Measurements from ENCODE around the gene TBXAS1.

The TBXAS1 gene

DNA sequence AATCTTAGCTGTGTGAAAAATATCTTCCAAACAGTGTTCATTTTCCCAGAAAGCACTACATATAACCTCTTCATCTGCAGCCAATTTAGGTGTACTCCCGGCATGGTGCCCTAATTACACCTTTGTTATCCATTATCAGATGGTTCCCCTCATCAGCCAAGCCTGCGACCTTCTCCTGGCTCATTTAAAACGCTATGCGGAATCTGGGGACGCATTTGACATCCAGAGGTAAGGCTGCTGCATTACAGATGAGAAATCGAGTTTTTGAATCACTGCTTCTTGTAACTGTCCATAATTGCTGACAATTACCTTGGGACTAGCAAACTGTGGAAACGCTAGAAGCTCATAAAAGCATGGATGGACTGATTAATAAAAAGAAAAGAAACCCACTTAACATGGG lies 124.2 kb downstream of the TBXAS1 start:
- DNase-seq = no peak
- in situ Hi-C loops (cut with HindIII; ENCODE audit: low pct_ligation_motif_present, low pct_unique_long_range_greater_than_20kb, low sequenced_read_pairs) = no loop called here

DNA sequence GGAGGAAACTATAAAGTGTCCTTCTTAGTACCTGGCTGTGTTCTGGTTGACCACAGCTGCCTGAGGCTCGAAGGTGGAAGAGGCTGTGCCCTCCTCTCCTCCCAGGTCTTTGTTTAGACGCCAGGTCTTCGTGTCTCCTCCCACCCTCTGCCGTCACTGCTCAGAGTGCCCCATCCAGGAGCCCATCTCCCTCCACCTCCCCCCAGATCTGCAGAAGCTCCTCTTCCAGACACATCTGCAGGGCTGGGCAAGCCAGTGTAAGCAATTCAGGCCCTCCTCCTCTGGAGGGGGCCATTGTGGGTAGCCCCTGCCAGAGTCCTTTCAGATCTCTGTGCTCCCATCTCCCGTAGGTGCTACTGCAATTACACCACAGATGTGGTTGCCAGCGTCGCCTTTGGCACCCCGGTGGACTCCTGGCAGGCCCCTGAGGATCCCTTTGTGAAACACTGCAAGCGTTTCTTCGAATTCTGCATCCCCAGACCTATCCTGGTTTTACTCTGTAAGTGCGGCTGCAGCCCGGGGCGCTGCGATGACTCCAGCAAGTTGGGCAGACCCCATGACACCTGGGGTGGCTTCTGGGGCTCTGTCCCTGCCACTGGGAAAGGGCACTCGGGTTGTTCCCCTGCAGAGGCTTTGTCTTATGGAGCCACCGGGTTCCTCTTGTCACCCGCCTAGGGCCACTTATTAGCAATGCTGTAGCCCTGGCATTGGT lies 126.2 kb downstream of the TBXAS1 start:
- in situ Hi-C loops (cut with HindIII; ENCODE audit: low pct_ligation_motif_present, low pct_unique_long_range_greater_than_20kb, low sequenced_read_pairs) = no loop called here

DNA sequence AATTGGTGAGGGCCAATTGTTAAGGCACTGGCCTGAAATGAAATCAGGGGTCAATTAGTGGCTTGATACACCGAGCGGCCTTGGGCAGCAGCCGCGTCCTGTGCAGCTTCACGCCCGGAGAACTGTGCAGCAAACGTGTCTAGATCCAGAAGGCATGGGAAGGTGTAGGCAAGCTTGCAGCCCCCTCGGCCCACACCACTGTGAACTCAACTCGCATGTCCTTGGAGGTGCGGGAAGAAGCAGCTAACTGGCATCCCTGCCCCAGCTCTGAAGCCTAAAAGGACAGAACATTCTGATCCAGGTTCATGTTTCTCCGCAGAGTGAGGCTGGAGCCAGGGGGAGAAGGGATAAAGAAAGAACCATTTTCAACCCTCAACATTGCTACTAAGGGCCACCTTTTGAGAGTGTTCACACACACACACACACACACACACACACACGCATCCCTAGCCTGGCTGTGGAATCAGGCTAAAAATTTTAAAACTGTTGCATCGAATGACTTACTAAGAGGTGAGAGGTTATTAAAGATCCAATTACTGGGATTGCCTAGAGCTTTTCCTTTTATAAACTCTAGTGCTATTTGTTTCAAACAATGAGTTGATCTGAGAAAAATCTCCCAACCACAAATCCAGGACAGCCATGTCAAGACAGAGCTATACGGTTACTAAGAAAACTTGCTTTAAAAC lies 129.7 kb downstream of the TBXAS1 start:
- no peak for DNase-seq
- in situ Hi-C loops (cut with HindIII; ENCODE audit: low pct_ligation_motif_present, low pct_unique_long_range_greater_than_20kb, low sequenced_read_pairs) = no loop called here

More for the DNA sequence above, 126.2 kb downstream of the TBXAS1 start:
- no peak for DNase-seq

DNA sequence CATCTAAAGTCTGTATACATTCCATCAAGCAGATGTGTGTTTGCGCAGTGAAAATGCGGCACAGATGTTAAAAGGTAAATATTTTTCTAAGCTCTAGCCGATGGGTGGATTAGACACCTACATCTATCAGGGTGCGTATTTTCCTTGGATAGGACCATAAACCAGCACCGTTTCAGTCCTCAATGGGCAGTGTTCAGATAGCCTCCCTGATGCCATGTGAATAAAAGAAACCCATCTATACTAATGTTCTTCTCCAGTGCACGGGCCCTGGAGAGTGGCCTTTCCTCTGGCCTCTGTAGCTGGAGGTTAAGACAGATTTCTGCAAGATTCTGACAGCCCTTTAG lies 130.2 kb downstream of the TBXAS1 start:
- in situ Hi-C loops (cut with HindIII; ENCODE audit: low pct_ligation_motif_present, low pct_unique_long_range_greater_than_20kb, low sequenced_read_pairs) = no loop called here
- DNase-seq = no peak

DNA sequence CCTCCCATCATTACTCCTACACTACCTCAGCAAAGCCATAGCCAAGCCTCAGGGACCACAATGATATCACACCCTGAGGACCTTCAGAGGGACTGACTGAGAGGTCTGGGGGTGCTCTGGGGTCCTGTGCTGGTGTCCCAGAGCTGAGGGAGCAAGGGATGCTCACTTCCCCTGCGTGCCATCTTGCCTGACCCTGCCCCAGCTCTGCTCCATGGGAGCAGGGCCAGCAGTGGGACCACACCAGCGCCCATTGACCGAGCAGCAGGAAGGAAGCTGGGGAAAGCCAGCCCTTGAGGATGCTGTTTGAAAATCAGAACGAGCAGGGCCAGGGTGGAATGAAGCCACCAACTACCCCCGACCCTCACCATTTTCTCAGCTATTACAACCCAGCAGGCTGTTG lies 130.7 kb downstream of the TBXAS1 start:
- no peak for DNase-seq

DNA sequence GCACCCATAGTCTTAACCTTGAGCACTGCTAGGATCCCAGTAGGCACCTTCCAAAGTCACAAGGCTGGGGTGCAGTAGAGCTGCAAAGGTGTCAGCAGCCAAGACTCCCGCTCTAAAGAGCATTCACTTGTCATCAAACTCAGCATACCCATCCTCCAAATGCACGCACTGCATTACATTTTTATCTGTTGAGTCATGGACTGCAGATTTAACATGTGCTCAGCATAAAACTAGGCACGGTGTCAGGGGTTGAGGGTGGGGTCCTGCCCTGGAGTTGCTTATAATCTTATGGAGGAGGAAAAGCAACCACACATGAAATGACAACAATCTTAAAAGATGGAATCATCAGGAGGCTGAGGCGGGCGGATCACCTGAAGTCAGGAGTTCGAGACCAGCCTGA lies 131.1 kb downstream of the TBXAS1 start:
- in situ Hi-C loops (cut with HindIII; ENCODE audit: low pct_ligation_motif_present, low pct_unique_long_range_greater_than_20kb, low sequenced_read_pairs) = no loop called here
- no peak for DNase-seq

More for the DNA sequence above, 130.7 kb downstream of the TBXAS1 start:
- in situ Hi-C loops (cut with HindIII; ENCODE audit: low pct_ligation_motif_present, low pct_unique_long_range_greater_than_20kb, low sequenced_read_pairs) = no loop called here

DNA sequence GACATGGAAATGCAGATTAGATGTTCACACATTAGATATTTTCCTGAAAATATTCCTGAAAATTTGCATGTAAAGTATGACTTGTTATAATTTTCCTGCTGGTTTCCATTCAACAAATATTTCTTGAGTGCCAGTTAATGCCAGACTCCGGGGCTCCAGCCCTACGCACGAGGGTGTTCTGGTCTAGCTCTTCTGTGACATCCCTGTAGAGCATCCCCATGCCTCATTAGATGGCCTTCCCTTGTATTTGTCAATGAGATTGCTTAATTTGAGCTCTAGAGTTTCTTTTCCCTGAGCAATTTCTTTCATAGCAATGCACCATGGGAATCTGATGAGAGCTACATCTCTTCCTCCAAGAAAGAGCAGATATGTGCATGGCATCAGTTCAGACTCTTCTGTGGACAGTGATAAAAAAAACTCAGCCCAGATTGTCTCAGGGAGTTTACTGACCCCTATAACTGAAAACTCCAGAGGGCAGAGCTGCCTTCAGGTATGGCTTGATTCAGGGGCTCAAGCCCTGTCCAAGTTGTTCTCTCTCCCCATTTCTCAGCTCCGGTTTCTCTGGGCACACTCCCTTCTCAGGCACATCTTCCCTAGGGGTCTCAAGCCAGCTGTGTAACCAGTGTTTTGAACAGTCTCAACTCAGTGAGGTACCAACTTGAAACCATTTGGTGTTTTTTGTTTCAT lies 137.0 kb downstream of the TBXAS1 start:
- in situ Hi-C loops (cut with HindIII; ENCODE audit: low pct_ligation_motif_present, low pct_unique_long_range_greater_than_20kb, low sequenced_read_pairs) = no loop called here
- DNase-seq = no peak

DNA sequence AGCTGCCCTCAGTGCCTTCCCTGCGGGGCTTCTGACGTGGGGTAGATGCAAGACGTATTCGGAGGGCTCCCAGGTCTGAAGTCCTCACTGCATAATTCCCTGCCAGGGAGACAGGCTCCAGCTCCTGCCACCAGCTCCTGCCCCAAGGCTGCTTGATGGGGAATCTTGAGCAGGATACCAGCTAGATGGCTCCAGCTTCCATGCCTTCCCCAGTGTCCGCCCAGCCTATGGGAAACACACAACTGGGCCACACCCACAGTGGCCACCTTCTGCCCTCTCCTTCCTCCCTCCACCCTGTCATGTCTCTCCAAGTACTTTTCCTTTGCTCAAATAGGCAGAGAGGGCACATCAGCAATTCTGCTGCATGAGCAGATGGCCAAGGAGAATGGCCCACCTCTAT lies 137.9 kb downstream of the TBXAS1 start:
- no peak for DNase-seq
- in situ Hi-C loops (cut with HindIII; ENCODE audit: low pct_ligation_motif_present, low pct_unique_long_range_greater_than_20kb, low sequenced_read_pairs) = no loop called here

DNA sequence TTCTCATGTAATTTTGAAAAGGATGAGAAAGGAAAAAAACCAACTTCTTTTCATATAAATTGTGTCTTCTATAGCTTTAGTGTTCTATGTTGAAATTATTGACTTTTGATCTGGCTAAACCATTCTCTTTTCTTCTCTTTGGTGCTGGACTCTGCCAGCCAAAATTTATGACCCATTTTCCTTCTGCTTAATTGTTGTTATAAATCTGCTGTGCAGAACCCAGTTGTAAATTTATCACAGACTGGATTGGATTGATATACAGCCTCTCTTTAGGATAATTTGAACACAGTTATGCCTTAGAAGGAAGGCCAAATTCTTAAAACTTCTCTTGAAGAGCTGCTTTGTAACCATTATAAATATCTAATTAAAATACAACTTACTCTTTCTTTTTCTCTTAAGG lies 139.9 kb downstream of the TBXAS1 start:
- DNase-seq = no peak
- in situ Hi-C loops (cut with HindIII; ENCODE audit: low pct_ligation_motif_present, low pct_unique_long_range_greater_than_20kb, low sequenced_read_pairs) = no loop called here

DNA sequence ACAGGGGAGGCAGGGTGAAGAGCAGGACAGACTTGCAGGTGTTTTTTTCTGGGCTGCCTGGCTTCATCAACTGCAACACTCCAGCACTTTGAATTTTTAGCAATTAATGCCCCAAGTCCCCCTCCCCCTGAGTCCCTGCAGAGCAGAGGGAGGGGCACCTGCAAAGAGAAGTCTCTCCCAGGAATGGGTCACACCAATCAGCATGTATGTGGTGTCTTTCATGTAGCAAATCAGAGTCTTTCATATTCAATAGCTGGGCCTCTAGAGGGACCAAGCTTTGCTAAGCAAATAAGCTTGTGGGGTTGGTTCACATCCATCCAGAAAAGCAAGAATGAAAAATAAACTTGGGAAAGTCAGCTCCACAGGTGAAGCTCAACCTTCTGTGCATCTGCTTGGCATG lies 143.0 kb downstream of the TBXAS1 start:
- in situ Hi-C loops (cut with HindIII; ENCODE audit: low pct_ligation_motif_present, low pct_unique_long_range_greater_than_20kb, low sequenced_read_pairs) = no loop called here
- DNase-seq = no peak

DNA sequence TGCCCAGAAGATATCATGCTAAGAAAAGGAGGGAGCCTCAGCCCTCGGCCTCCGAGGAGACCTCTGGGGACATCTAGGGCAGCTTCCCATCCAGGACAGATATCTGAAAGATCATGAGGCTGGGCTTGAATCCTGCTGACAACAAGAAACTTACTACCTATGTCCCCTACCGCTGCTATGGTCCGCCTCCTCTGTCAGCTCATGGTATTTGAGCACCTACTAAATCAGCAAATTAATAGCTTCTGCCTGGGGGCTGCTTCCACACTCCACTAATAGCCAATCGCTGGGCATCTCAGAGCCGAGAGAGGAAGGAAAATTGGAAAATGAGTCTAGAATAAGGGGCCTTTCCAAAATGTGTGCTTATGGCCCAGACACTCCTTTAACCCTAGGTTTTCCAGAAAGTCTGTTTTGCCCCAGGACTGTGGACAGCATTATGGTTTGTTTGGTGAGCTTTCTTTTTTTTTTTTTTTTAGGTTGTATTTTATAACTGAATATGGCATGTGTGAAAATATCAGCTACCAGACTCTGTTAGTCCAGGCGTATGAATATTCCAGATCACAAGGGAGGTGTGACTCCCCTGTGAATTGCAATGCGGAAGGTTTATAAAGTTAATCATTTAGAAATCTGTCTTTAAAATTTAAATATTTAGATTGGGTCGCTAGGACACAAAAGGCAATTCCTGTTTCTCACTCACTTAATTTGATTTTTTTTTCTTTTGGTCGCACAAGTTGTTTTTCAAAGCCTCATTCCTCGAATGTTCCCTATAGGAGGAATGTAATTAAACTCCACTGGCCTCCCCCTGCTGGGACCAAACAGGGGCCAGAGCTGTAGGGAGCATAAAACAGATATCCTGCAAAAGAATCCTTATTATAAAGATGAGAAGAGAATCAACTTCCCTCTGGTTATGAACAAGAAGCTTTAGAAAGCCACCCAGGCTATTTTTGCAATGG lies 144.3 kb downstream of the TBXAS1 start:
- in situ Hi-C loops (cut with HindIII; ENCODE audit: low pct_ligation_motif_present, low pct_unique_long_range_greater_than_20kb, low sequenced_read_pairs) = no loop called here
- no peak for DNase-seq

DNA sequence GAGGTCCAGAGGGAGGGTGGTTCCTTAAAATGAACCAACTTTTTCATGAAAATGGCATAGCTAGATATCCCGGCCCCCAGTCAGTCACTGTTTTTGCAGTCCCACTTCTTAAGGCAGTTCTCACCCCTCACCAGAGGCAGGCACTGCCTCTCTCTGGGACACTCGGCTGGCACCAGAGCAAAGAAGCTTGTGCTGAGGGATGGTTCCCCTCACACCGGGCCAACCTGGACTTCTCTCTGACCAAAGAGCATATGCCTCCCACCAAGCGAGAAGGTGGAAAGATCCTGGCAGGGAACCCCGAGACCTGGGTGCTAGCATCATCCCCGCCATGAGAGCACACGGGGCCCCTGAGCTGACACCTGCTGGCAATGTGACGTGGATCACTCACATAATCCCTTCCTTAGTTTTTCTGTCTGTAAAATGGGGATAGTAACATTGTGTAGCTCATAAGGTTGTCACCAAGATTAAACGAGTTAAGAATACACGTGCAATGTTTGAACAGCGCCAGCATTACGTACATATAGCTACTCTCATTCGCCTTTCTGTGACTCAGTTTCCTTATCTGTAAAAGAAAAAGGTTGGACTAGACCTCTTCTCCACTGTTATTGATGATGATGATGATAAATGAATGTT lies 145.2 kb downstream of the TBXAS1 start:
- in situ Hi-C loops (cut with HindIII; ENCODE audit: low pct_ligation_motif_present, low pct_unique_long_range_greater_than_20kb, low sequenced_read_pairs) = no loop called here
- DNase-seq = no peak

DNA sequence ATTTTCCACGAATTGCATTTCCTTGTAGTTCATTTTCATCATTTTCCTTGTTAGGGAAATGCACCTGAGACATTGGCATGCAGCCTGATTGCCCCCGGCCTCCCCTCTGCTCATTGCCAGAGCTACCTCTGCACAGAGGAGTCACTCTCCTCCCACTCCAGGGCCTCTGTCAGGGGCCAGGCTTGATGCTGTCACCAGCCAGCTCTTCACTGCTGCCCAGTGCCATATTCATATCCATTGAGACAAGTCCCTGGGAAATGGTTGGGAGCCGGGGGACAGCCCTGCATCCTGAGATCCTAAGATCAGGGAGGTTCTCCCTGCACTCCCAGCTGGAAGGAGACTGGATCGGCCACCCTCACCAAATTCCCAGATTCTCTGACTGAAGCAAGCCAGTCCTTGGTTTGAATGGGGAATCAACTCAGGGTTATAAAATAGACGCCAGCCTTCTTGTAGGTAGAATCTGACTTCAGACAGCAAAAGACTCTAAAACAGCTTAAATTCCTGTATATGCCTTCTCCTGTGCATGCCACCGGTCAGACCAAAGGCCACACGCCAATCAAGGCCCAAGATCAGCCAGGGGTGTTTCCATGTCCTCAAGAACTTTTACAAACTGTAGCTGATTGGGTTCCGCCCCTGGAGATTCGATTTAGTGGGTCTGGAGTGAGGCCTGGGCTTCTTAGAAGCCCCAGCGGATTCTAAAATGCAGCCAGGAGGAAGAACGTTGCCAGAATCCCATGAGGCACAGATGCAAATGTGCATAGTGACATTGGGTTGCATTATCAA lies 147.2 kb downstream of the TBXAS1 start:
- DNase-seq = no peak
- in situ Hi-C loops (cut with HindIII; ENCODE audit: low pct_ligation_motif_present, low pct_unique_long_range_greater_than_20kb, low sequenced_read_pairs) = no loop called here

DNA sequence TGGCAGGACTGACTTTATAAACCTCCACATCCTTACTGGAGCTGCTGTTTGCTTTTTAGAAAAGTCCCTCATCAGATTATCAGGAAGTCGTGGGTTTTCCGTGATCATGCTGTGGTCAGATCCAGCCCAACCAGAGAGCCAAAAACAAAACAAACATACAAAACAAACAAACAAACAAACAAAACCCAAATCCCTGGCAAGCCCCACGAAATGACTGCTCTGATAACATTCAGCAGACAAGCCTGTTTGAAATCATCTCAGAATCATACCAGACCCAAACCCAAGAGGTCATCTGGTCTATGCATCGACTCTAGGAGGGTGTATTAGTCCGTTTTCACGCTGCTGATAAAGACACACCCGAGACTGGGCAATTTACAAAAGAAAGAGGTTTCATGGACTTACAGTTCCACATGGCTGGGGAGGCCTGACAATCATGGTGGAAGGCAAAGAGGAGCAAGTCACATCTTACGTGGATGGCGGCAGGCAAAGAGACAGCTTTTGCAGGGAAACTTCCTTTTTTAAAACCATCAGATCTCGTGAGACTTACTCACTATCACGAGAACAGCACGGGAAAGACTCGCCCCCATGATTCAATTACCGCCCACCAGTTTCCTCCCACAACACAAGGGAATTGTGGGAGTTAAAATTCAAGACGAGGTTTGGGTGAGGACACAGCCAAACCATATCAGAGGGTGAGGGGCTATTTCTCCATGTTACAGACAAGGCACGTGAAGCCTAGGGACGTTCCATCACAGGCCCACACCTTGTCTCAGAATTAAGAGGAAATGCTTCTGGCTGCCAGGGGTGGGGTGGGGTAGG lies 148.0 kb downstream of the TBXAS1 start:
- in situ Hi-C loops (cut with HindIII; ENCODE audit: low pct_ligation_motif_present, low pct_unique_long_range_greater_than_20kb, low sequenced_read_pairs) = no loop called here
- no peak for DNase-seq

DNA sequence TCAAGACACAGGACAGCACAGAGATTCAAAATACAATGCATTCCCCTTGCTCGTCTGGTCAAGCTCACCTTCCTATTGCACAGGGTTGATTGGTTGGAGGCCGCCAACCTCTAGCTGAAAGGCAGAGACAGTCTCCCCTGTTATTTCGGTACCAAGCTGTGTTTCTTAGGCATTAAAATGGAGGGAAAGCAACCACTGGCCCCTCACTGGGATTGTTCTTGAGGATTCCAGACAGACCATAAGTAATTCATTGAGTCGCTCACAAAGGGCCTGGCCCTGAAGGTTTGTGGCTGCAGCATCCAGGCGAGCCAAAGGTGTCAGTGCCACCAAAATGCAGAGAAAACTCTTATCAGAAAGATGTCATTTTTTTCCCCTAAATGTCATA lies 152.4 kb downstream of the TBXAS1 start:
- in situ Hi-C loops (cut with HindIII; ENCODE audit: low pct_ligation_motif_present, low pct_unique_long_range_greater_than_20kb, low sequenced_read_pairs) = no loop called here
- no peak for DNase-seq

DNA sequence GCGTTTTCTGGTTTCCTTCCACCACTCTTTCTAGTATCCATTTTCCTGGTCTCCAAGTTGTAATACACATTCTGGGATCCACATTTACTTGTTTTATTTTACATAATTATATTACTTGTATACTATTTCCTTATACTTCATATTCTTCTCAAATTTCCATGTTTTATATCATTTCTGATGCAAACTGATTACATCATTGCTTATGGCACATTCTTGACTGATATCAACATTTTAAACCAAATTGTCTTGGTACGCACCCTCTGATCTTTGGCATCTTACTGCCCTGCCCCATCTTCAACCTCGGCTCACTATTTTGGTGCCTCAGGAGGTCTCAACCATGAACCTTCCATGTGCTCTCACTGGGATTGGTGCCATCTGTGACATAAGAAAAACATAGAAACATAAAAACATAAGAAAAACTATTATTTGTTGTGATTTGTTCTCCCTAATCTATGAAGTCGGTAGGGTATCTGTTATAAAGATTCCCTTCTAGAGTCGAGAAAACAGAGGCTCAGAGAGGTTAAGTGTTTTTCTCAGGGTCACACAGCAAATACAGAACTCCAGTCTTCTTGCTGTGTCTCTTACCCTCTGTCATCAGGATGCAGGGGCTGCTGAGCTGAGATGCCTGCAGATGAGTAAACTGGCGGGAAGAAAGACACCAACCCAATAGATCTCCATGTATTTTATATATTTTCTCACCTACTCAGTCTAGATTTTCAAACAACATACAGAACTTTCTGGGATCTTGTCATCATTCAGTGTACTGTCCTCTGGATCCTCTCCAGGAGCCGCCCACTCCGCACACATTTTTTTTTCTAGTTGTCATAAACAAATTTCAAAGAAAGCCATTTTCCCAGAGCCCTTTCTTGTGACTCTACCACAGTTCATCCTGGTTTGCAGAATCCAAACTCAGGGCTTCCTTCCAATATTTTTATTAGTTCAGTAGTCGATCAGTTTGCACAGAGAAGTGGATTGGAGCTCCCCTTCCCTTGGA lies 154.2 kb downstream of the TBXAS1 start:
- in situ Hi-C loops (cut with HindIII; ENCODE audit: low pct_ligation_motif_present, low pct_unique_long_range_greater_than_20kb, low sequenced_read_pairs) = no loop called here
- DNase-seq = no peak

Measured in ACHN (cell line).